ENCODE data around the gene RCL1. TPM values are rescaled to one million over a fixed set of nuclear protein-coding genes. Genes with fewer than 3 reads are reported as not detected.
"Not testable (repeated sequence)": the region's sequence is repeated elsewhere in the genome, so short reads cannot be mapped to it uniquely, and the experiment has no call there.

Gene RCL1
- polyA plus RNA-seq, 1 of the 3 experiments (the other 2 are of a cell fraction) = 18.4 TPM

GRCh38 chr9:4748612-4749011 is 44.1 kb upstream of the RCL1 start:
- CTCF ChIA-PET = interaction anchor here (1.0 to 2.5 kb wide), 7 partner anchors 9 to 240 kb away, joined by 3 to 10 read pairs (median 6); partner anchors contain the start of gene AK3
- Histone ChIP-seq H3K27me3 (ENCODE audit: insufficient read depth) (no peaks in the 10 kb centered on the region), H3K79me2 (ENCODE audit: insufficient read depth) (no peaks in the 10 kb centered on the region), H3K4me1 (ENCODE audit: control insufficient read depth in 1 of 2, insufficient read depth in 2 of 2, low read depth in 1 of 2, low read length in 1 of 2) (no peaks in the 10 kb centered on the region), H2AFZ (ENCODE audit: low read depth) (no peak overlapping the region), H3K4me3 (ENCODE audit: low read depth in 2 of 2, low read length in 1 of 2) (no peak overlapping the region), H3K36me3 (replicated peaks in 1 of 2; ENCODE audit: control insufficient read depth in 1 of 2, insufficient read depth in 2 of 2, low read length in 1 of 2) (no peaks in the 10 kb centered on the region), H3K4me2 (no peak overlapping the region), H3K9ac (no peak overlapping the region), H3K27ac (ENCODE audit: low read depth in 2 of 2, low read length in 1 of 2) (no peak overlapping the region), H4K20me1 (ENCODE audit: insufficient read depth) (no peaks in the 10 kb centered on the region), H3F3A (replicated peaks; ENCODE audit: insufficient read depth) (no peaks in the 10 kb centered on the region), H3K9me2 (no peaks in the 10 kb centered on the region), H3K9me3 (no peaks in the 10 kb centered on the region)
- TF ChIP-seq YY1 (IDR thresholded peaks at IDR 0.05; ENCODE audit: low read depth) = no peak
- TF ChIP-seq CHD2 (IDR thresholded peaks at IDR 0.05; ENCODE audit: low read length, partially characterized antibody) = no peak
- TF ChIP-seq ZBTB33 (IDR thresholded peaks at IDR 0.05; ENCODE audit: borderline replicate concordance, low read depth) = no peak
- TF ChIP-seq EZH2phosphoT487 (IDR thresholded peaks at IDR 0.05; ENCODE audit: borderline replicate concordance, low read depth) = no peak
- no peak for TF ChIP-seq TCF12 (IDR thresholded peaks at IDR 0.05)
- no peak for TF ChIP-seq FOXJ3 (CRISPR knock-in tag; IDR thresholded peaks at IDR 0.05)
- no peak for TF ChIP-seq RFX5 (IDR thresholded peaks at IDR 0.05; ENCODE audit: low read length)
- no peak for TF ChIP-seq MEF2A (IDR thresholded peaks at IDR 0.05; ENCODE audit: borderline replicate concordance, low read depth)
- TF ChIP-seq ELF1 (IDR thresholded peaks at IDR 0.05) = no peak
- no peak for TF ChIP-seq MAX (IDR thresholded peaks at IDR 0.05; ENCODE audit: low read depth)
- 74% methylated on average over 5 of the region's 5 CpGs for WGBS (ENCODE audit: low lambda C conversion rate)
- no peak for DNase-seq
- POLR2A ChIA-PET = no interaction called here

- Histone ChIP-seq H3K9me3 (no peaks in the 10 kb centered on the region), H3K4me1 (ENCODE audit: control insufficient read depth in 1 of 2, insufficient read depth in 2 of 2, low read depth in 1 of 2, low read length in 1 of 2) (no peaks in the 10 kb centered on the region), H3K4me3 (ENCODE audit: low read depth in 2 of 2, low read length in 1 of 2) (no peak overlapping the region; a peak in 1 of 4 replicates), H3K9me2 (no peaks in the 10 kb centered on the region), H3K27me3 (ENCODE audit: insufficient read depth) (no peaks in the 10 kb centered on the region), H3K79me2 (ENCODE audit: insufficient read depth) (no peaks in the 10 kb centered on the region), H3K27ac (ENCODE audit: low read depth in 2 of 2, low read length in 1 of 2) (no peak overlapping the region), H3K36me3 (replicated peaks in 1 of 2; ENCODE audit: control insufficient read depth in 1 of 2, insufficient read depth in 2 of 2, low read length in 1 of 2) (no peaks in the 10 kb centered on the region), H4K20me1 (ENCODE audit: insufficient read depth) (no peaks in the 10 kb centered on the region), H3F3A (replicated peaks; ENCODE audit: insufficient read depth) (no peaks in the 10 kb centered on the region), H2AFZ (ENCODE audit: low read depth) (no peak overlapping the region), H3K9ac (no peak overlapping the region), H3K4me2 (no peak overlapping the region)
- 41% methylated on average over 8 of the region's 8 CpGs for WGBS (ENCODE audit: low lambda C conversion rate)
- TF ChIP-seq RAD21 (IDR thresholded peaks at IDR 0.05; ENCODE audit: low read length) = peak; percentile 50
- peak; percentile 72 for TF ChIP-seq CTCF (IDR thresholded peaks at IDR 0.05)
- no peak for TF ChIP-seq GATA2 (CRISPR knock-in tag; IDR thresholded peaks at IDR 0.05)
- DNase-seq = no peak
- ChIA-PET CTCF (interaction anchor here (1.0 to 2.5 kb wide), 8 partner anchors 8 to 436 kb away, joined by 3 to 10 read pairs (median 5); partner anchors contain the start of gene AK3), POLR2A (no interaction called here)
Observed at GRCh38 chr9:4750023-4750673, 42.6 kb upstream of the RCL1 start.

GRCh38 chr9:4754530-4754929 is 38.2 kb upstream of the RCL1 start:
- not testable (repeated sequence) for H3K27ac ChIP-seq (ENCODE audit: low read depth in 2 of 2, low read length in 1 of 2); H3K9me2 ChIP-seq; H3K79me2 ChIP-seq (ENCODE audit: insufficient read depth); H4K20me1 ChIP-seq (ENCODE audit: insufficient read depth); H3K36me3 ChIP-seq (replicated peaks in 1 of 2; ENCODE audit: control insufficient read depth in 1 of 2, insufficient read depth in 2 of 2, low read length in 1 of 2); H3K4me3 ChIP-seq (ENCODE audit: low read depth in 2 of 2, low read length in 1 of 2); H3K4me2 ChIP-seq; H3K9me3 ChIP-seq; H3K4me1 ChIP-seq (ENCODE audit: control insufficient read depth in 1 of 2, insufficient read depth in 2 of 2, low read depth in 1 of 2, low read length in 1 of 2); DNase-seq; H3K27me3 ChIP-seq (ENCODE audit: insufficient read depth); H3K9ac ChIP-seq; H2AFZ ChIP-seq (ENCODE audit: low read depth); H3F3A ChIP-seq (replicated peaks; ENCODE audit: insufficient read depth)
- ChIA-PET CTCF (interaction anchor here (1.1 kb wide), 1 partner anchor 9 kb away, joined by 3 read pairs; no protein-coding TSS in a partner anchor), POLR2A (interaction anchor here (0.6 kb wide), 1 partner anchor 1224 kb away, joined by 3 read pairs; no protein-coding TSS in a partner anchor)
